Sciatic nerve (tissue), 2 donors: ENCODE data around the gene MTA2. TPM values are rescaled to one million over a fixed set of nuclear protein-coding genes. Genes with fewer than 3 reads are reported as not detected.
"Not testable (repeated sequence)": the region's sequence is repeated elsewhere in the genome, so short reads cannot be mapped to it uniquely, and the experiment has no call there.

Experiments used
- ATAC-seq: fragments of 200-7000 bp; cut with Tn5 transposase; one replicate; pipeline ENCODE4 v1.9.1; 2020; ENCODE audit warnings: mild to moderate bottlenecking, moderate library complexity
- DNase-seq: peaks from one replicate; pipeline ENCODE4 v3.0.0-alpha.2; 2020; ENCODE audit warnings: low spot score
- intact Hi-C: fragments of 100-400 bp; cut with DNase I; formaldehyde crosslinking; loops from one replicate; pipeline ENCODE4 v1.14.2; 2022
- total RNA-seq: library from RNA; stranded (reverse); fragmentation: NEBNext Ultra II Directional; extraction: Animal tissue kit (Norgen Biotek cat#: 25700); gene quantifications from one replicate; pipeline ENCODE4 v1.2.1, GENCODE V29; 2021
- donor health status: DM: no; HTN: no; CAD: no.
- donor health status: DM: no; HTN: no; CAD: no.

MTA2 gene
- total RNA-seq, 1 donor from 2014 or later: 86.6 TPM

DNA sequence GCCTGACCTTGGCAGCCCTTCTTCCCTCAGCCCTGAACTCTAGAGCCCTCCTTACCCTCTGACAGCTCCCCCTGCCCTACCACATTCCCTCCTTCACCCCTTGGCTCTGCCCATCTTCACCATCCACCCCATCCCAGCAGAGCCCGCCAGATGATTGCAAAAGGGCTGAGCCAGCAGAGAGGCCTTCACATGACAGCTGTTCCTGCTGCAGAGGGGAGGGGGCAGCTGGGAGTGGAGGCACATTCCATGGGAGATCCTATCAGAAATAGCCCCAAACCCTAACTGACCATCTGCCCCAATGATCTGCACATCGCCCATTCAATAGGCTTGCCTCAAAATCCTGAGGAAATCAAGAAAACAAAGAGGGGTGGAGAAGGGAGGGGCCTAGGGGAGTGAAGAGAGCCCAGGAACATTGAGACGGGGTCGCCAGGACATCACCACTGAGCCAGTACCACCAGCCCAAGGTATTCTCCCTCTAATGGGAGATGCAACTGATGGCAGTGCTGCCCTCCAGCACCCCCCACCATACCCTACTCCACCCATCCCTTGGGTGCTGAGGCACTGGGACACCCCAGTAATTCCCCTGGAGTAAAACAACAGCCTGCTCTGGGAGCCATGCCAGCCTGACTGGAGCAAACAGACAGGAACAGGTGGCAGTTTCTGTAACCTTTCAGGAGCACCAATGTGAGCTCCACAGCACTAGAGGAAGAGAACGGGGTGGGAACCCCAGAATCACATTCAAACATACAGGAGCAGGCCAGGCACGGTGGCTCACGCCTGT, 47.1 kb downstream of the MTA2 start:
- DNase-seq (no peak), ATAC-seq (no peak)
- intact Hi-C loops: loop anchor here (10.0 kb wide), 1 partner anchor 50 kb away; no protein-coding TSS in a partner anchor

DNA sequence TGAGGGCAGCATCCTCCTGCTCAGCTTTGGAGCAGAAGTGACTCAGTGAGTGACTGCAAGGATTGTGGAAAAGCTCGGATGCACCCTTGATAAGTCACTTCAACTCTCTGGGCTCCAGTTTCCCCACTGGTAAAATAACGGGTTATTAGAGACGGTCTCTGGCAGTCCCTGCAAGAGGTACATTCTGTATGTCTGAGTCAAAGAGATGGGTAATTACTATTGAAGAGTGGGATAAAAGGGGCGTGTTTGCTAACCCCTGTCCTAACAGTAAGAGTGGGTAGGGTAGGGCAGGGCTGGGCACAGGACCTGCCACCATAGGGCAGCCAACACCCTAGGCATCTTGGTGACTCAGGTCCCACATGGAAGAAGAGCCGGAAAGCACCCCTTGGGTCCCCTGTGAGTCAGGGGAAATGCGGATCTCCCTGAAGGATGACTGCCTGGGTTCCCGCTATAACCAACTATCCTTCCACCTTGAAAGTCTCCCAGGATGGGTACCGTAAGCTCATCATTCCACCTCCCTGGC, 47.8 kb downstream of the MTA2 start:
- intact Hi-C loops: loop anchor here (10.0 kb wide), 1 partner anchor 49 kb away; no protein-coding TSS in a partner anchor
- DNase-seq: no peak

DNA sequence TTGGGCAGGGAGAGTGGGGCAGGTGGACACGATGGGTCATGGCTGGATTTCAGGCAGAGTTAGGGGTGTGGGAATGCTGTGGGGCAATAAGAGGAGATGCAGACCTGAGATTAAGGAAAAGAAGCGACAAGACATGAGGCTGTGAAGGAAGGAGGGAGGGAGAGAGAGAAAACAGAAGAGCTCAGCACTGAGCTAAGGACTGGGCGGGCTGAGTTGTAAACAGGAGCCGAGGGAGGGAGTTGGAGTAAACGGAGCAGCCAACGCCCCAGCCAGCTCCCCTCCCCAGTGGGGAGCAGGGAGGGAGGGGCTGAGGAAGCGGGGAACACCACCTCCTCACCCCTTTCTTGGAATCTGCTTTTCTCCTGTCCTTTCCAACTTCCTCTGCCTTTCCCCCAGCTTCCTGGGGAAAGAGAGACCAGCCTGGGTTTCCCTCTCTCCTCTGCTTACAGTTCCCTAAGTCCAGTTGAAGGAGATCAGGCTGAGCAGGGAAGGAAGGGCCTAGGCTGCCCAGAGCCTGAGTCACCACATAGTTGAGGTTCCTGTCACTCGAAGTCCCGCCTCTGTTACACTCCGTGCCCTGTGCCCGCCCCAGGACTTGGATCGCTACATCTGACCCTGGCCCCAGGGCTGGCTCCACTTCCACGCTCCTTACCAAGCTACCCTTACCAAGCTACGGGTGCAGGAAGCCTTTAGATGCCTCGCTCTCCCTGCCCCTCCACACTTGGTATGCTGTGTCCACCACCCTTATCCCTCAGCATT, 48.4 kb downstream of the MTA2 start:
- intact Hi-C loops: loop anchor here (10.0 kb wide), 1 partner anchor 48 kb away; no protein-coding TSS in a partner anchor
- peak; percentile 88 for ATAC-seq
- peak; percentile 88 for DNase-seq

More for the DNA sequence above, 47.8 kb downstream of the MTA2 start:
- no peak for ATAC-seq

DNA sequence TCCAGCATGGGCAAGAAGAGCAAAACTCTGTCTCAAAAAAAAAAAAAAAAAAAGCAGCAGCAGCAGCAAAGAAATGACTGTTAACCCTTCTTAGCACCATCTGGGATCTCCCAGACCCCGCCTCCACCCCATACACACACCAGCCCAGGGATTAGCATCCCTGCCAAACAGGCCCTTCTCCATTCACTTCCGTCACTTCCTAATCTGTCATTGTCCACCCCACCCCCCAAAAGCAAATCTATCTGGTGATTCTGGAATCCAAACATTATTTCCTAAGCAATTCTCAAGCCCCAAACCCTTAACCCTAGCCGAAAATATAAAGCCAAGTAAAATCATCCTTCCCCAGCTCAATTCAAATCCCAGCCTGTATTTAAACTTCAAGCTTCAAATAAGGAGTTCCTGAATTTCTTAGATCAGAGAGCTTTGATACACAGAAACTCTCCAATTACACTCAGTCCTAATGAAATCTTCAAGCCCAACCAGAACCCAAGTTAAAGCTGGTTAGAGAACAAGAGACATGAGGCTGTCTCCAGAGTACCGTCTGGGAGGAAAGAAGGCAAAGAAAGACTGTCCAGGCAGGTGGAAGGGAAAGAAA, 49.1 kb downstream of the MTA2 start:
- intact Hi-C loops: loop anchor here (10.0 kb wide), 1 partner anchor 48 kb away; no protein-coding TSS in a partner anchor
- DNase-seq: no peak
- ATAC-seq: no peak

DNA sequence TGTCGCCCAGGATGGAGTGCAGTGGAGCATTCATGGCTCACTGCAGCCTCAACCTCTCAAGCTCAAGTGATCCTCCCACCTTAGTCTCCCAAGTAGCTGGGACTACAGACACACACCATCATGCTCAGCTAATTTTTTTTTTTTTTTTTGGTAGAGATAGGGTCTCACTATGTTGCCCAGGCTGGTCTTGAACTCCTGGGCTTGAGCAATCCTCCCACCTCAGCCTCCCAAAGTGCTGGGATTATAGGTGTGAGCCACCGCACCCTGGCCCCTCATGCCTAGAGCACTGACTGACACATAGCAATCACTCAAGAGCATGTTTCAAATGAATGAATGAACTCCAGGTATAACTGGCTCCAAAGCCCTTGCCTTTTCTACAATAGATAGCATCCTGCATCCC, 51.2 kb downstream of the MTA2 start:
- not testable (repeated sequence) for ATAC-seq, DNase-seq
- intact Hi-C loops: loop anchor here (10.0 kb wide), 1 partner anchor 46 kb away; no protein-coding TSS in a partner anchor

DNA sequence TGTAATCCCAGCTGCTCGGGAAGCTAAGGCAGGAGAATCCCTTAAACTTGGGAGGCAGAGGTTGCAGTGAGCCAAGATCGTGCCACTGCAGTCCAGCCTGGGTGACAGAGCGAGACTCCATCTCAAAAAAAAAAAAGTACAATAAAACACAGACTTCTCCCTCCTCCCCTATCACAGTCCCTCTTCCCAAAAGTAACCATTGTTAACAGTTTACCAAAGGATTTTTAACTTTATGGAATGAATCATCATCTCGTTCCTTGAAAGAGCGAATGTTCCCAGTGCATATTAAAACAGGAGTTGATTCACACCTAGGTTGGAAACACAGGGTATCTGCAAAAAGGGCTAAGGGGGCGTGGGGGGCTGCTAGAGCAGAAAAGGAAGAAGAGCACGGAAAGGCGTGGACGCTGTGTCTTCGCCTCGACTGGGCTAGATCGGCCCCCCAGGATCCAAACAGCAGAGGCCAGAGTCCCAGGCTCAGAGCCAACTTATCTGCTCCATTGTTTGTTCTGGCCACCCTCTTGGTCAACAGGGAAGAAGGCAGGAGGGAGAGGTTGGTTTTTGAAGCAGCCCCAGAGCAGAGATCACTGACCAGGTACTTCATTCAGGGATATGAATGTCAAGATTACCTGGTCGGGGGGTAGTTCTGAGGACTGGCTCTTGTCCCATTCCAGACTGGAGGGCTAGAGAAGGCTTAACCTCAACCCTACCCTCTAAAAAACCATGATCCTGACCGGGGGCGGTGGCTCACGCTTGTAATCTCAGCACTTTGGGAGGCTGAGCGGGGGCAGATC, 52.9 kb downstream of the MTA2 start:
- DNase-seq: no peak
- no peak for ATAC-seq
- intact Hi-C loops: loop anchor here (10.0 kb wide), 1 partner anchor 154 kb away; no protein-coding TSS in a partner anchor

DNA sequence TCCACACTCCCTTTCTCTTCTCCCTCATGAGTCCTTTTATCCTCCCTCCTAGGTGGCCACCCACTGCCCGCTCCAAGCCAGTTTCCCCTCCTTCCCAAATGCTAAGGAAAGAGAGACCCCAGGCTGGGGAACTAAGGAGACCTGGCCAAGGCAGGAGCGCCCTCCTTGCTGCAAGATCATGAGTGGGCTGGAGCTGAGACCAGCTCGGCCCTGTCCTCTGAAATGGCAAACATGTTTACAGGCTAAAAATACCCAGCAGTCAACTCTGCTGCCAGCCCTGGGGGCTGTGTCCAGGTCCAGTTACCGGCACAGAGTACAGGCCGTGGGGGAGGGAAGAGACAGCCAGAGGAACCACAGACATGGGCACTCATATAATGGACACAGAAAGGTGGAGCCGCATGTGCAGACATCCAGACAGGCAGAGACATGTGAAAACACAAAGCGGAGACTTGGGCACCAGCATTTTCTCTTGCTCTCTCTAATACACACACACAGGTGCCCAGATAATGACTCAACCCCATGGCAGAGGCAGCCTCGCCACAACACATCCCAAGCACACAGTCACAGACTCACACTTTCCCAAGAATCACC, 53.9 kb downstream of the MTA2 start:
- intact Hi-C loops: loop anchor here (10.0 kb wide), 1 partner anchor 153 kb away; no protein-coding TSS in a partner anchor
- DNase-seq: no peak
- no peak for ATAC-seq

DNA sequence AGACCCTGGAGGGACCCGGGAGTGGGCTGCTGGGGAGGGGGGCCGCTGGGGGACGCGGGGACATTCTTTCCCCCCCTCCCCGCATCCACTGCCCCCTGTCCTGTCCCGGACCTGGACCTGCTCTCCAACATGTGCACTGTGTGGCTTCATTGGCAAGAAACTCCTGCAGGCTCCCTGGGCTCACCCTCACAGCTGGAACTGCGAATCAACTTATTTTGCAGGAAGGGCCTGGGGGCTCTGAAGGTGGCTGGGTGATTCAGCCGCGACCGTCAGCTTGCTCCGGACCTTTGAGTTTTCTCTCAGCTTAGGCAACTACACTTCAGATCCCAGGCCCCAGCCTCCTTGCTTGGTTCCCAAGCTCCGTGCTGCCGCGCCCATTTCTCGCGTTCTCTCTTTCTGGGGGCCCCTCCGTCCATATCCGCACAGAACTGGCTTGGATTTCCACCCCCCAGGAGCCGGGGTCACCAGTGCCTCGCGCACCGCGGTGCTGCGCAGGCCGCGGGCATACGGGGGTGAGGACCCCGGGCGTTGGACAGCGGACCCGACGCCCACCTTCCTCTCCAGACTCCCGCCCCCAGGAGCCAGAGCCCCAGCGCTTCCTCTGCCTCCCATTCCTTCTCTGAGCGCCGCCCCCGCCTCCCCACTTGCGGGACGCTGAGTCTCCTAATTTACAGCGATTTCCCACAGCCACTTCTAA, 54.6 kb downstream of the MTA2 start:
- ATAC-seq (peak; percentile 4), DNase-seq (peak; percentile 79)
- intact Hi-C loops: loop anchor here (10.0 kb wide), 1 partner anchor 152 kb away; no protein-coding TSS in a partner anchor

DNA sequence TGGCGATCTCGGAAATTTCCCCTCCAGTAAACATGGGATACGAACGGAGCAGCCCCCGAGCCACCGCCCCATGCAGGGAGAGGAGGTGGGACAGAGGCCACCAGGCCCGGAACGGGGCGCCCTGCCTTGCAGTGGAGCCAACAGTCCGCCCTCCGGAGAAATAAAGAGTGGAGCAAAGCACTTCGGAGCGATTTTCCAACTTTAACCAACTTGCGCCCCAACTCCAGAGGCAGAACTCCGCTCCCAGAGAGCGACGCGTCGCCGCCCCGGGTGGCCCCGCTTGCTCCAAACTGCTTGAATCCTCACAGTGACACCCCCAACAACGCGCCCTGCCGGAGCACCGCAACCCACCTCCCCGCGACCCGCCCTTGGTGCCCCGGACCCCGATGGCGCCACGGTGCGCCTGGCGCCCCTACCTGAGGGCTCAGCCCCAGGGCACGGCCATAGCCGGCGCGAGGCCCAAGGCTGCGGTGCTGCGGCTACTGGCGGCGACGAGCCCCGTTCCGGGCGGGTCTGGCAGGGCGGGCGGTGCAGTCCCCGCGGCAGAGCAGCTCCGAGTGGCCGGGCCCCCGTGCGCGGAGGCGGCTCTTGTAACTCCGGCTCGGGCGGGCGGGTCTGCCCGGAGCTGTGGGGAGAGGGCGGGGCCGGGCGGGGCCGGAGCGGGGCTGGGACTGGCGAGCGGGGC, 55.3 kb downstream of the MTA2 start, which contains the start of gene AHNAK:
Gene AHNAK, minus strand, starts transcription at position 563 of the 685 bp plus-strand sequence. CDS start 10,708 bp downstream, outside the sequence.
- DNase-seq (peak; percentile 92), ATAC-seq (peak; percentile 66)
- intact Hi-C loops: loop anchor here (10.0 kb wide), 1 partner anchor 152 kb away; no protein-coding TSS in a partner anchor

DNA sequence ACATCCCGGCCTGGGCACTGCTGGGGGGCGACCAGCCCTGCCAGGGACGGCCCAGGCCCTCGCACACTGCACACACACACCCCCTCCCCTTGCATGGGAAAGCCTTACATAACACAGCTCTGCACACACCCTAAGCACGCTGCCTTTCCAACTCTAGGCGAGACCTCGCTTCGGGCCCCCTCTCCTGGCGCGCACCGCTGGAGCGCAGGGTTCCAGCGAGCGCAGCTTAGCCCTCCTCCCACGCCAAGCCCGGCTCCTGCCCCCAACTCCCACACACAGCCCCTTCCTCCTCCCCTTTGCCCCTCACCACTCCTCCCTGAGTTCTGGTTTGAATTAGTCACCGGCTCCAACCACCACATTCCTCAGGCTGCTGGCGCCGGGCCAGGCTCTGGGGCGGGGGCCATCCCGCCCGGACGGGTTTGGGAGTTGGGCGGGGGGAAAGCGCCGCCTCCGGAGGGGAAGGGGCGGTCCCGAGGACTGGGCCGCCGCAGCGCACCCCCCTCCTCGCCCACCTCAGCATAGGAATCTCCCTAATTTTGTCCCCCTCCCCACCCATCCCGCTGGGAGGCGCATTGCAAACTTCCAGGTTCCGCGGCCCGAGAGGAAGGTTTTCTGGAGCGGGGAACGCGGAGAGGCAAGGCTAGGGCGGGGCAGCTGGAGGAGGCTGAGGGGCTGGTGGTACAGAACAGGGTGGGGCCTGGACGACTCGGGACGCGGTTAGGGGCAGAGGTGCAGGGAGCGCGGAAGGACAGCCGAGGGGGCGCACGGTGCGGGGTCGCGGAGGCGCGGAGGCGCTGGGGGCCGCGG, 56.0 kb downstream of the MTA2 start:
- intact Hi-C loops: loop anchor here (10.0 kb wide), 1 partner anchor 151 kb away; no protein-coding TSS in a partner anchor
- ATAC-seq (peak; percentile 74), DNase-seq (peak; percentile 97)

DNA sequence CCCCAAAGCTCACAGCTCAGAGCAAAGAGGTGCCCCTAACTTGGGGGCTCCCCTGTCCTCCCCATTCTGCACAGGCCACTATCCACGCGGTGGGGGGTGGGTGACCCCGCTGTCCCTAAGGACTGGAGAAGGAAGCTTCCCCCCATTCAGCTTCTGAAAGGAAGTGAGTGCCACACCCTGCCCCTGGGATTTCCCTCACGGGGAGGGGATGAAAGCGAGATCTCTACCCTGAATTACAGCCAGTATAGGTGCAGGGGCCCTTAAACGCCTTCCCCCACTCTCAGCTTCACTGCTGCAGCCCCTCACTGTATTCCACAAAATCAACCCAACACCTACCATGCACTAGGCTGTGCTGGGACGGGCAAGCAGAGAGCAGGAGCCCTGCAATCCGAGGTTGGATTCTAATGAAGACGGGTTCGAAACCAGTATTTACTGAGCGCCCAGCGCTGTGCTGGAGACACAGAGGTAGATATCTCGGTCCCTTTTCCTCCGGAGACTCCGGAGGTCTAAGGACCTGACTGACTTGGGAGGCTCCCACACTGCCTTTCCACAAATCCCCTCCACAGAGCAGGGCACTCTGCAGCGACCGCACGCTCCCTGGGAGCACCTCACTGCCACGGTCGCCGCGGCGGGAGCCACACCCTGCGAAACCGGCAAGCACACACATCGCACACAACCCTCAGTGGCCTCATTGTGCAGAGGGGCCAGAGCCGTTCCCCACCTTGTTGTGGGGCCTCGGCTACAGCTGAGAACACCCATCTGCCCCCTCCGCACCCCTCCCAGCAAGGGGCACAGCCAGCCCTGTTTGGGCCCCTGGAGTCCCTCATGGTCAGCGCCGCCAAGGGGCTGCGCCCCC, 56.9 kb downstream of the MTA2 start:
- no peak for DNase-seq
- intact Hi-C loops: loop anchor here (5.0 to 10.0 kb wide), 2 partner anchors 118 to 150 kb away; no protein-coding TSS in a partner anchor
- peak; percentile 1 for ATAC-seq

DNA sequence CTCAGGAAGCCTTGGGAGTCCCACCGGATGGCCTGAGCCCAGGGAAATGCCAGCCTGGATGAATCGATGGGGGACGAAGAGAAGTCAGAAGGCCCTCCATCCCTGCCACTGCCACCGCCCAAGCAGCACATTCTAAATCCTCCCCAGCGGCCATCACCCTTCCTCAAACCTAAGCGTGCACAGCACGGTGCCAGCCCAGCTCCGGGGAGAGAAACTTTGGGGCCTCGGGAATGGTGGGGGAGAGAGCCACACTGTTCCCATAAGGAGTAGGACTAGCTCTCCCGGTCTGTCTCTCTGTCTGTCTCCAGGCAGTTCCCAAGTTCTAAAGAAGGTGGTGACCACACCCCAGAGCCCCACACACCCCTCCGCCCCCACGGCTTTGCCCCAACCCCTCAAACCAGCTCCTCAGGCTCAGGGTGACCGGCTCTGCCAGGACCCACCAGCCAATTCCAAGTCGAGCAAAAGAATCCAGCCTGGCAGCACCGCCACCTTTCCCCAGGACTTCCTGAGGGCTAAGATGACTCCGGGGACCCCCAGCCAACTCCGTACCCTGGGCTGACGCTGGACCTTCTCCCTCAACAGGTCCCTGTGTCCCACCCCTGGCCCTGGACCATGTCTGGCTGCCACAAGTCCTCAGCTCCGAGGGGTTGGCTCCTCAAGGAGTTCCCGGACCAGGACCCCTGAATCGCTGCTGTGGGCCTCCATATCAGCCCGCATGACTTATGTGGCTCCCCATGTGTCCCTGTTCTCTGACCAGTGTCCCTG, 57.8 kb downstream of the MTA2 start:
- intact Hi-C loops: loop anchor here (5.0 to 10.0 kb wide), 2 partner anchors 117 to 149 kb away; no protein-coding TSS in a partner anchor
- DNase-seq (no peak), ATAC-seq (no peak)
